Heart left ventricle (tissue), 13 donors: ENCODE data around the gene STPG1.

ENCODE experiments used
- CTCF ChIP-seq, 12 donors: fragments of 200-600 bp; sonication (generic) in 4 of 12; IDR thresholded peaks; one replicate each; pipeline versions ENCODE4 v1.5.0 to v1.8.0; 2018 to 2022; ENCODE audit warnings: antibody characterized with exemption in 12 of 12, mild to moderate bottlenecking in 5 of 12
- POLR2A ChIP-seq, 2 donors: fragments of 450-650 bp; IDR thresholded peaks; one replicate each; pipeline ENCODE4 v1.6.1; 2017; ENCODE audit warnings: antibody characterized with exemption in 2 of 2, mild to moderate bottlenecking in 2 of 2, moderate library complexity in 2 of 2
- donor health status: ischemic (EF 13 %, LVEDD 7.1; RV severe dilation, severe dysfunction).
- donor health status: DM: no; HTN: yes; CAD: no.
- donor health status: DM: no; HTN: no; CAD: no.
- donor health status: ischemic (EF 25% LVEDD 6.9; RV normal size, moderate dysfunction).
- donor health status: ischemic (EF 25% LVEDD 5.7; RV mildly dilated, moderate dysfunction).
- donor health status: ischemic (EF 35%, LVEDD 5.7; RV mildly dilated, moderate dysfunction).
- donor health status: nonischemic (EF 11% LVEDD 7.7; RV severe dilation, severe dysfunction).
- donor health status: DM: yes; HTN: yes; CAD: no.
- donor health status: PGD.
- donor health status: ischemic (EF 29% LVEDD 5.4; RV normal size, mild dysfunction).
- donor health status: nonischemic (EF 23%, LVEDD 6.1; RV moderate dilation, normal function).

- TF ChIP-seq CTCF (IDR thresholded peaks at IDR 0.05) (no peak), POLR2A (IDR thresholded peaks at IDR 0.05) (no peak)
Observed at GRCh38 chr1:24355466-24355865, 58.1 kb downstream of the STPG1 start.
